NB4 (cell line): Measurements from ENCODE around the gene RANBP1.

ENCODE experiments used
- CTCF ChIP-seq: IDR thresholded peaks from one replicate; pipeline ENCODE4 v1.5.1; 2012; ENCODE audit warnings: low read depth, low read length
- MAX ChIP-seq: IDR thresholded peaks from 2 replicates; pipeline ENCODE4 v1.6.1; 2011; ENCODE audit warnings: low read depth, low read length
- MYC ChIP-seq: IDR thresholded peaks from 2 replicates; pipeline ENCODE4 v1.6.1; 2011; ENCODE audit warnings: low read depth, low read length
- POLR2A ChIP-seq: IDR thresholded peaks from 2 replicates; pipeline ENCODE4 v1.6.1; 2011; ENCODE audit warnings: mild to moderate bottlenecking; ENCODE audit not compliant: insufficient read length; ENCODE audit errors: extremely low read depth

- no peak for TF ChIP-seq CTCF
- TF ChIP-seq MAX = no peak
- no peak for TF ChIP-seq POLR2A
- no peak for TF ChIP-seq MYC
These were observed 16.7 kb upstream of the RANBP1 start for GRCh38 chr22:20099099-20099711.
